HG02642 (cell line): Measurements from ENCODE around the gene CNTNAP5.
A peak's percentile ranks its signal among the peaks of the same experiment; 100 is the strongest.

Experiments
- ATAC-seq: cut with Tn5 transposase; IDR thresholded peaks from one replicate; pipeline ENCODE4 v1.9.1; 2021; ENCODE audit warnings: mild to moderate bottlenecking; ENCODE audit not compliant: unreplicated experiment, poor library complexity

CNTNAP5 gene

GRCh38 chr2:124713969-124714368, 688.9 kb downstream of the CNTNAP5 start:
- no peak for ATAC-seq

GRCh38 chr2:124725187-124725586, 700.1 kb downstream of the CNTNAP5 start:
- no peak for ATAC-seq

GRCh38 chr2:124740636-124741035, 715.5 kb downstream of the CNTNAP5 start:
- no peak for ATAC-seq

GRCh38 chr2:124753842-124754241, 728.8 kb downstream of the CNTNAP5 start:
- no peak for ATAC-seq

- no peak for ATAC-seq
These were observed 730.3 kb downstream of the CNTNAP5 start for GRCh38 chr2:124755386-124755785.

GRCh38 chr2:124756048-124756447, 731.0 kb downstream of the CNTNAP5 start:
- no peak for ATAC-seq

GRCh38 chr2:124762388-124762787, 737.3 kb downstream of the CNTNAP5 start:
- no peak for ATAC-seq

GRCh38 chr2:124763611-124764010, 738.5 kb downstream of the CNTNAP5 start:
- no peak for ATAC-seq

- ATAC-seq, result no peak
These were observed 749.7 kb downstream of the CNTNAP5 start for GRCh38 chr2:124774781-124775180.

- no peak for ATAC-seq
These were observed 751.2 kb downstream of the CNTNAP5 start for GRCh38 chr2:124776332-124776731.

- no peak for ATAC-seq
These were observed 753.0 kb downstream of the CNTNAP5 start for GRCh38 chr2:124778076-124778475.

GRCh38 chr2:124796647-124797046, 771.6 kb downstream of the CNTNAP5 start:
- ATAC-seq, result no peak

- no peak for ATAC-seq
These were observed 772.0 kb downstream of the CNTNAP5 start for GRCh38 chr2:124797049-124797448.

- no peak for ATAC-seq
These were observed 773.5 kb downstream of the CNTNAP5 start for GRCh38 chr2:124798551-124798950.

GRCh38 chr2:124804014-124804940, 779.2 kb downstream of the CNTNAP5 start:
- ATAC-seq, result peak; percentile 69

- ATAC-seq, result peak; percentile 77
These were observed 780.0 kb downstream of the CNTNAP5 start for GRCh38 chr2:124805060-124805459.

- no peak for ATAC-seq
These were observed 785.0 kb downstream of the CNTNAP5 start for GRCh38 chr2:124810132-124810531.

- no peak for ATAC-seq
These were observed 790.1 kb downstream of the CNTNAP5 start for GRCh38 chr2:124814968-124815745.

- no peak for ATAC-seq
These were observed 790.9 kb downstream of the CNTNAP5 start for GRCh38 chr2:124816007-124816406.

- no peak for ATAC-seq
These were observed 797.4 kb downstream of the CNTNAP5 start for GRCh38 chr2:124822516-124822915.

GRCh38 chr2:124824441-124824840, 799.4 kb downstream of the CNTNAP5 start:
- no peak for ATAC-seq
